Measurements from ENCODE around the gene TMPRSS3.

- TF ChIP-seq POLR2A (IDR thresholded peaks at IDR 0.05) (no peak), CTCF (IDR thresholded peaks at IDR 0.05) (no peak)
Observed at GRCh38 chr21:42364304-42364865, 31.5 kb downstream of the TMPRSS3 start.

Measured in heart left ventricle (tissue), 13 donors.